ENCODE data around the gene CRYGN. TPM values are rescaled to one million over a fixed set of nuclear protein-coding genes. Genes with fewer than 3 reads are reported as not detected.
A peak's percentile ranks its signal among the peaks of the same experiment; 100 is the strongest.

The CRYGN gene
- total and polyA plus RNA-seq, 2 experiments from 2014 or later = 0.24 TPM; not detected in 1

DNA sequence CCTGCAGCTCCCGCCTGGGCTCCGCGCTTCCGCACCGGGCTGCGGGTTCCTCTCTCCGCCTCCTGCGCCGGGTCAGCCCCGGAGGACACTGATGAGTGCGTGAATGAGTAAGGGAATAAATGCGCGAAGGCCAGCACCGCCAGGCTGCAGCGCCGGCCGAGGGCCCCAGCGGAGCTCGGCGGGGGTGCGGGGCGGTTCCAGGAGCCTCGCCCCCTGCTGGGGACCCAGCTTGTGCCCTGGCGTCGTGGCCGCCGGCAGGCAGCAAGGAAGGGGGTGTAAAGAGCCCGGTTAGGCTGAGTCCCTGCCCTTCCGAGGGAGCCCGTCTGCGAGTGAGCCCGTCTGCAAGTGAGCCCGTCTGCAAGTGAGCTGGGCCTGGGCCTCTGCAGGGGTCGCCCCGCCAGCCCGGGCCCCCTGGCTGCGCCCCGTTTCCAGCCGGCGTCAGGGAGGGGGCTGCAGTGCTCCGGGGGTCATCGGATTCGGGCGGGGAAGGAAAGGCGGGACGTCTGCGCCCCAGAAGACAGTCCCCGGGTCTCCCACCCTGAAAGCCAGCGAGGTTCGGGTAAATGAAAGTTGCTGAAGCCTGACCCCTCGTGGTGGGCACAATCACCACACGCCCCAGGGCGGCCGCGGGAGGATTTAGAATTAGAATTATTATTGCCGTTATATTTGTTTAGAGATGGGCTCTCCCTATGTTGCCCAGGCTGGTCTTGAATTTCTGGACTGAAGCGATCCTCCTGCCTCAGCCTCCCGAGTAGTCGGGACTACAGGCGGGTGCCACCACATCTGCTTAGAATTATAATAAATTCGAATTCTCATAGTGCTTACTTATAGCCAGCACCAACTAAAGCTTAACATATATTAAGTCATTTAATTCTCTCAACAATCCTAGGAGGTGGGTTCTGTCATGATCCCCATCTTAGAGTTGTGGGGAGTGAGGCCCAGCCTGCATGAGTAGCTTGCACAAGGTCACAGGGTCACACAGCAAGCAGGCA, 8.6 kb upstream of the CRYGN start:
- peak; percentile 82 for DNase-seq (ENCODE audit: low spot score)
- no peaks in the 10 kb centered on the region for H3K79me2 ChIP-seq
- H4K20me1 ChIP-seq (ENCODE audit: insufficient read depth, poor library complexity, severe bottlenecking) = no peaks in the 10 kb centered on the region
- peak overlapping the region; percentile 85 for H3K4me2 ChIP-seq
- H3K27me3 ChIP-seq = no peaks in the 10 kb centered on the region
- H3K4me3 ChIP-seq = peak overlapping the region; percentile 25
- H3K36me3 ChIP-seq (replicated peaks; ENCODE audit: insufficient read depth, low read depth) = no peaks in the 10 kb centered on the region
- no peaks in the 10 kb centered on the region for H3K4me1 ChIP-seq (ENCODE audit: insufficient read depth)
- H2AFZ ChIP-seq = peak overlapping the region; percentile 77
- H3K9me3 ChIP-seq (ENCODE audit: low read depth) = no peaks in the 10 kb centered on the region
- H3K9me2 ChIP-seq (replicated peaks; ENCODE audit: insufficient read depth) = no peaks in the 10 kb centered on the region
- WGBS (ENCODE audit: low lambda C conversion rate, missing lambda C conversion rate) = 11% methylated on average over 54 of the region's 61 CpGs
- TF ChIP-seq, protein P1, sequence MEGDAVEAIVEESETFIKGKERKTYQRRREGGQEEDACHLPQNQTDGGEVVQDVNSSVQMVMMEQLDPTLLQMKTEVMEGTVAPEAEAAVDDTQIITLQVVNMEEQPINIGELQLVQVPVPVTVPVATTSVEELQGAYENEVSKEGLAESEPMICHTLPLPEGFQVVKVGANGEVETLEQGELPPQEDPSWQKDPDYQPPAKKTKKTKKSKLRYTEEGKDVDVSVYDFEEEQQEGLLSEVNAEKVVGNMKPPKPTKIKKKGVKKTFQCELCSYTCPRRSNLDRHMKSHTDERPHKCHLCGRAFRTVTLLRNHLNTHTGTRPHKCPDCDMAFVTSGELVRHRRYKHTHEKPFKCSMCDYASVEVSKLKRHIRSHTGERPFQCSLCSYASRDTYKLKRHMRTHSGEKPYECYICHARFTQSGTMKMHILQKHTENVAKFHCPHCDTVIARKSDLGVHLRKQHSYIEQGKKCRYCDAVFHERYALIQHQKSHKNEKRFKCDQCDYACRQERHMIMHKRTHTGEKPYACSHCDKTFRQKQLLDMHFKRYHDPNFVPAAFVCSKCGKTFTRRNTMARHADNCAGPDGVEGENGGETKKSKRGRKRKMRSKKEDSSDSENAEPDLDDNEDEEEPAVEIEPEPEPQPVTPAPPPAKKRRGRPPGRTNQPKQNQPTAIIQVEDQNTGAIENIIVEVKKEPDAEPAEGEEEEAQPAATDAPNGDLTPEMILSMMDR (IDR thresholded peaks at IDR 0.05; ENCODE audit: poor library complexity) = peak; percentile 79
- no peak for TF ChIP-seq EZH2phosphoT487 (IDR thresholded peaks at IDR 0.05; ENCODE audit: low read depth, severe bottlenecking, unreplicated experiment)
- no peak overlapping the region for H3K27ac ChIP-seq

GRCh38 chr7:151447901-151448260, 7.9 kb upstream of the CRYGN start:
- Histone ChIP-seq H3K4me3 (peak overlapping the region; percentile 25), H2AFZ (peak overlapping the region; percentile 77), H3K4me1 (ENCODE audit: insufficient read depth) (no peaks in the 10 kb centered on the region), H3K36me3 (replicated peaks; ENCODE audit: insufficient read depth, low read depth) (no peaks in the 10 kb centered on the region), H3K9me2 (replicated peaks; ENCODE audit: insufficient read depth) (no peaks in the 10 kb centered on the region), H3K4me2 (peak overlapping the region; percentile 85), H3K9me3 (ENCODE audit: low read depth) (no peaks in the 10 kb centered on the region), H3K27me3 (no peaks in the 10 kb centered on the region), H3K27ac (no peak overlapping the region), H4K20me1 (ENCODE audit: insufficient read depth, poor library complexity, severe bottlenecking) (no peaks in the 10 kb centered on the region), H3K79me2 (no peaks in the 10 kb centered on the region)
- TF ChIP-seq EZH2phosphoT487 (IDR thresholded peaks at IDR 0.05; ENCODE audit: low read depth, severe bottlenecking, unreplicated experiment) (no peak), EZH2 (IDR thresholded peaks at IDR 0.05; ENCODE audit: borderline replicate concordance) (no peak)
- TF ChIP-seq, protein P1 (IDR thresholded peaks at IDR 0.05; ENCODE audit: poor library complexity) = no peak
- no peak for DNase-seq (ENCODE audit: low spot score)
- 78% methylated on average over 26 of the region's 26 CpGs for WGBS (ENCODE audit: low lambda C conversion rate, missing lambda C conversion rate)

DNA sequence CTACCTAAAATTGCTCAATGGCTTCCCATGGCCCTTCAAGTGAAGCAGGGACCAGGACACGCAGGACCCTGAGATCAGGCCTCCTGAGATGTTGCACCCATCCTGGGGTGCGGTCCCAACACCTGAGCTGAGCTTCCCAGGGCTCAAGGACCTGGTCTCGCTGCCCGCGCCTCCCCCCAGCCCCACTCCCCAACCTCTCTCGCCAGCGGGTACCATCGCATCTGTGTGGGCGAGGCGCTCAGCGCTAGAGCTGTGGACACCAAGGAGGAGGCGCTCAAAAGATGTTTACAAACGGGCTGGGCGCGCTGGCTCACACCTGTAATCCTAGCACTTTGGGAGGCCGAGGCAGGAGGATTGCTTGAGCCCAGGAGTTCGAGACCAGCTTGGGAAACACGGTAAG, 7.4 kb upstream of the CRYGN start:
- no peaks in the 10 kb centered on the region for H3K9me2 ChIP-seq (replicated peaks; ENCODE audit: insufficient read depth)

More for the DNA sequence above, 7.4 kb upstream of the CRYGN start:
- H3K4me3 ChIP-seq = no peak overlapping the region
- H3K9me3 ChIP-seq (ENCODE audit: low read depth) = no peaks in the 10 kb centered on the region
- H4K20me1 ChIP-seq (ENCODE audit: insufficient read depth, poor library complexity, severe bottlenecking) = no peaks in the 10 kb centered on the region
- DNase-seq (ENCODE audit: low spot score) = no peak
- no peaks in the 10 kb centered on the region for H3K4me1 ChIP-seq (ENCODE audit: insufficient read depth)
- no peak overlapping the region for H3K27ac ChIP-seq
- no peak overlapping the region for H2AFZ ChIP-seq
- H3K4me2 ChIP-seq = no peak overlapping the region
- TF ChIP-seq EZH2phosphoT487 (IDR thresholded peaks at IDR 0.05; ENCODE audit: low read depth, severe bottlenecking, unreplicated experiment) (no peak), EZH2 (IDR thresholded peaks at IDR 0.05; ENCODE audit: borderline replicate concordance) (no peak)
- TF ChIP-seq, protein P1 (IDR thresholded peaks at IDR 0.05; ENCODE audit: poor library complexity) = no peak
- 99% methylated on average over 18 of the region's 18 CpGs for WGBS (ENCODE audit: low lambda C conversion rate, missing lambda C conversion rate)
- H3K36me3 ChIP-seq (replicated peaks; ENCODE audit: insufficient read depth, low read depth) = no peaks in the 10 kb centered on the region
- H3K79me2 ChIP-seq = no peaks in the 10 kb centered on the region
- no peaks in the 10 kb centered on the region for H3K27me3 ChIP-seq

All from hepatocyte (in vitro differentiated cells).